Upper lobe of left lung (tissue), 6 donors: Measurements from ENCODE around the gene SRBD1. TPM values are rescaled to one million over a fixed set of nuclear protein-coding genes. Genes with fewer than 3 reads are reported as not detected.

Experiments used
- ATAC-seq, 2 donors: fragments of 200-7000 bp; cut with Tn5 transposase; one replicate each; pipeline ENCODE4 v1.9.1; 2022; ENCODE audit warnings: mild to moderate bottlenecking in 2 of 2, moderate library complexity in 2 of 2; ENCODE audit not compliant: low FRiP score in 2 of 2
- DNase-seq, 2 donors: peaks; one replicate each; pipeline ENCODE4 v3.0.0-alpha.2; 2019 to 2020
- H3K27ac ChIP-seq, 4 donors: fragments of 200-600 bp; sonication (generic); one replicate each; pipeline ENCODE4 v1.5.1; 2016 to 2019
- H3K27me3 ChIP-seq, 4 donors: fragments of 200-600 bp; sonication (generic); one replicate each; pipeline ENCODE4 v1.5.1; 2017 to 2019
- H3K36me3 ChIP-seq, 4 donors: fragments of 200-600 bp; sonication (generic); one replicate each; pipeline ENCODE4 v1.5.1; 2016 to 2019
- H3K4me1 ChIP-seq, 4 donors: fragments of 200-600 bp; sonication (generic); one replicate each; pipeline ENCODE4 v1.5.1; 2018 to 2019
- H3K4me3 ChIP-seq, 4 donors: fragments of 200-600 bp; sonication (generic); one replicate each; pipeline ENCODE4 v1.5.1; 2017 to 2019; ENCODE audit warnings: mild to moderate bottlenecking in 2 of 4, moderate library complexity in 1 of 4
- H3K9me3 ChIP-seq, 4 donors: fragments of 200-600 bp; sonication (generic); one replicate each; pipeline ENCODE4 v1.5.1; 2018 to 2019
- CTCF ChIP-seq, 6 experiments: fragments of 450-650 bp in 4 of 6; fragments of 200-600 bp in 2 of 6; sonication (generic) in 2 of 6; IDR thresholded peaks; one replicate each; pipeline ENCODE4 v1.5.1; 2016 to 2019; ENCODE audit warnings: antibody characterized with exemption in 6 of 6
- EP300 ChIP-seq, 4 donors: sonication (generic); formaldehyde crosslinking; IDR thresholded peaks; one replicate each; pipeline ENCODE4 v1.5.1; 2017; ENCODE audit warnings: antibody characterized with exemption in 4 of 4, control low read depth in 2 of 4
- POLR2A ChIP-seq, 4 donors: fragments of 450-650 bp; IDR thresholded peaks; one replicate each; pipeline ENCODE4 v1.5.1; 2016 to 2017; ENCODE audit warnings: antibody characterized with exemption in 4 of 4, mild to moderate bottlenecking in 2 of 4
- POLR2AphosphoS5 ChIP-seq, 2 donors: sonication (generic); formaldehyde crosslinking; IDR thresholded peaks; one replicate each; pipeline ENCODE4 v1.5.1; 2017; ENCODE audit warnings: antibody characterized with exemption in 2 of 2
- WGBS, 2 donors: methylation state at CpG; one replicate each; pipeline ENCODE4 v1.1.5; 2017 to 2018; 5-methylcytosine and 5-hydroxymethylcytosine counted together
- total RNA-seq, 6 donors: library from RNA; depleted of rRNA in 4 of 6; stranded (reverse); fragments of >200 nt in 4 of 6; gene quantifications; one replicate each; pipeline versions ENCODE4 v1.1.0 to v1.2.1, GENCODE V29; 2016 to 2021
- donor health status: DM: no; HTN: no; CAD: no; lungs with moderate emphysema.
- donor health status: DM: no; HTN: yes; CAD: no; lungs with severe emphysema.

The SRBD1 gene
- total RNA-seq, 6 donors from 2014 or later, result 16.4 to 38.3 (median 19.0) TPM

DNA sequence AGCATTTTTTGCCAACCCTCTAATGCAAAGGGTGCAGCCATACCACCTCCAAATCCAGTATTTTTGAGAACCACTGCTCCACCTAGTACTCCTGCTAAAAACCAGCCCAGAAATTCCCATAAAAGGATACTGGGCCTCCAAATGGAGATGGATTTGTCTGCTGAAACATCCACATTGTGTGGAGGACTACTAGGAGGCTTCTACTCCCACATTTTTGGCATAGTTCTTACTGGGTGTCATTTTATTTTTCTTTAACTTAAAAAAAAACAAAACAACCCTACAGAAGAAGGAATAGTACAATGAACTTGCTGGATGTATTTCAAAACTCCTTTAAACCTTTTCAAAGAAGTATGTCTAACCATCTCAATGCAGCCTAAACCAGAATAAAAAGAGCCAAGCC is 219.2 kb downstream of the SRBD1 start:
- ATAC-seq, result no peak
- TF ChIP-seq CTCF (IDR thresholded peaks at IDR 0.05) (no peak), POLR2A (IDR thresholded peaks at IDR 0.05) (no peak), POLR2AphosphoS5 (IDR thresholded peaks at IDR 0.05) (no peak), EP300 (IDR thresholded peaks at IDR 0.05) (no peak)
- Histone ChIP-seq H3K4me3 (no peak overlapping the region), H3K36me3 (peaks cover 0 to 29% (median 4%) of the 10 kb centered on the region in 4 donors), H3K27ac (no peak overlapping the region), H3K4me1 (no peaks in the 10 kb centered on the region), H3K9me3 (no peaks in the 10 kb centered on the region), H3K27me3 (no peaks in the 10 kb centered on the region)
- no peak for DNase-seq

DNA sequence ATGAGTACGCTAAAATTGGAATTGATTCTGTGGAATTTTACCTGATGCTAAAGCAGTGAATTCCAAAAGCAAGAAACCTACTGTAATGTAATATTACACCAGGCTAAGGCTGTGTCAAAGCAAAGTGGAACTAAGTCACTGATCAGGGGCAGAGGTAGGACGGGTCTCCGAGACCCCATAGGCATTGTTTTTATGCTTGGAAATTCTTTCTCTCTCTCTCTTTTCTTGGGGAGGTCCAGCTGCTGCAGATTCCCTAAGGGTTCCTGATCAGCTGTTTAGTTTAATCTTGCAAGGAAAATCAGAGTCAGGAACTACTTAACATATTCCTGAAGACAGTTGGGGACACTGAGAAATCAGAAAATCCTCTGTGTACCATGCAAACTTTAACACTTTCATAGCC is 220.2 kb downstream of the SRBD1 start:
- Histone ChIP-seq H3K27me3 (no peaks in the 10 kb centered on the region), H3K27ac (no peak overlapping the region), H3K9me3 (no peaks in the 10 kb centered on the region), H3K36me3 (peaks cover 0 to 29% (median 4%) of the 10 kb centered on the region in 4 donors), H3K4me3 (no peak overlapping the region), H3K4me1 (no peaks in the 10 kb centered on the region)
- ATAC-seq, result no peak
- no peak for DNase-seq
- 92 to 96% methylated on average over 3 of the region's 3 CpGs for WGBS, 2 donors
- no peak for TF ChIP-seq CTCF (IDR thresholded peaks at IDR 0.05)

DNA sequence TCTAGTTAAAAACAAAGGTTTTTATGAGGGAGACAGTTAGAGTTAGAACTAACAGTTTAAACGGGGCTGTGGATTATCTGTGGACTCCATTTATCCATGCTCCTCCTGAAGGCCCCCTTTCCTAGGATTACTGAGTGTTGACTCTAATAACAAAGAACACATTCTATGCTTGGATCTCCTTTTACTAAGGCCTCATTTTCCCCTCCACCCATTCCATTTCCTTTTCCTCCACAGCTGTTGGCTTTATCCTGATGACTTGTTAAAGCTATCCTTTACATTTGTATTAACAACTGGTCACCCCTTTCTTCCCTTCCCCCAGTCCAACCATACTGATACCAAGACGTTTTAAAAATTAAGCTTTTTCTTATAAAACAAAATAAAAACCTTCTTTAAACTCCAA is 220.6 kb downstream of the SRBD1 start:
- no peak for DNase-seq
- WGBS, 2 donors, result 57 to 73% methylated on average over 2 of the region's 2 CpGs
- no peak overlapping the region for H3K4me3 ChIP-seq
- no peak for TF ChIP-seq EP300 (IDR thresholded peaks at IDR 0.05)
- no peak for TF ChIP-seq CTCF (IDR thresholded peaks at IDR 0.05)
- no peak for TF ChIP-seq POLR2A (IDR thresholded peaks at IDR 0.05)
- no peak for TF ChIP-seq POLR2AphosphoS5 (IDR thresholded peaks at IDR 0.05)
- H3K4me1 ChIP-seq, result no peaks in the 10 kb centered on the region
- no peak overlapping the region for H3K27ac ChIP-seq
- H3K27me3 ChIP-seq, result no peaks in the 10 kb centered on the region
- no peaks in the 10 kb centered on the region for H3K9me3 ChIP-seq
- peaks cover 0 to 29% (median 4%) of the 10 kb centered on the region in 4 donors for H3K36me3 ChIP-seq
- ATAC-seq, result no peak

DNA sequence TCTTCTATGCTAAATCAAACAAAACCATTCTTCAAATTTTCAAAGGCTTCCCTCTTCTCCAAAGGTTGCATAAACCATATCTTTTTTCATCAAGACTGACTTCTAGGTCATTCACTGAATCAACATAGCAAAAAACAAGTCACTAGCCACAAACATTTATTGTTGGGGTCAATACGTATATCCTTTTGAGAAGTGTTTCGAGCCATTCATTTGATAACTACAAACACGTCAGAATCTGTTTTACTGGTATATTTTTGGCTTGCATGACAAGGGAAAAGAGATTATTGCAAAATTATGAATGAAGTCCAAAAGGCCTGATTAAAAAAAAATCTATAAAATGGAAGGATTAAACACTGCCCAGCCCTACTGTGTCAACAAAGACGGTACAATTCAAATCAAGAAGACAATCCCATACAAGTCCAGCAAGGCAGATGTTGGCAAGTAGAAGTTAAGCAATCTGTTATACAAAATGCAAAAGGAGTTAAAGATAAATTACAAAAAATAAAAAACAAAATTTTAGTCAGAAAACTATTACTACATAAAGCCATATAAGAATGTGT is 222.4 kb downstream of the SRBD1 start:
- Histone ChIP-seq H3K27me3 (no peaks in the 10 kb centered on the region), H3K36me3 (peaks cover 0 to 29% (median 4%) of the 10 kb centered on the region in 4 donors), H3K27ac (no peak overlapping the region), H3K9me3 (no peaks in the 10 kb centered on the region), H3K4me3 (no peak overlapping the region), H3K4me1 (no peaks in the 10 kb centered on the region)
- ATAC-seq (no peak), DNase-seq (no peak)
- no peak for TF ChIP-seq POLR2AphosphoS5 (IDR thresholded peaks at IDR 0.05)
- TF ChIP-seq CTCF (IDR thresholded peaks at IDR 0.05), result no peak
- no peak for TF ChIP-seq POLR2A (IDR thresholded peaks at IDR 0.05)
- no peak for TF ChIP-seq EP300 (IDR thresholded peaks at IDR 0.05)
- WGBS, 2 donors, result 92 to 94% methylated on average over 4 of the region's 4 CpGs

DNA sequence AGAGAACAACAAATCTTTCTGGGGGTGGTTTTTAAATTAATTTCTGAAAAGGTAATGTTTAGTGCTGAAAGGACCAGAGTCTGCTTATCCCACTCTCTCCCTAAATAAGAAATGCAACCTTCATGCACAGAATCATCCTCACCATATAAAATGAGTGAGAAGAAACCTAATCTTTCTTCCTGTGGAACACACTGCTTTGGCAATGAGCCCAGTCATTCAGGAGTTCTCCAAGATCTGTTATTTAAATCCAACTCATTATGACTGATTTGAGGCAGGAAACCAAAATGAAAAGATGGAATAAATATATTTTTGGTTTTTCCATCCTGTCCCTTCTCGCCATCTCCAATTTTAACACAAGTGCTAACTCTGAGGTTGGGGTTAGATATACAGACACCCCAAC is 228.3 kb downstream of the SRBD1 start:
- Histone ChIP-seq H3K4me3 (no peak overlapping the region), H3K36me3 (peaks cover 0 to 6% (median 0%) of the 10 kb centered on the region in 4 donors), H3K27me3 (no peaks in the 10 kb centered on the region), H3K9me3 (no peaks in the 10 kb centered on the region), H3K27ac (no peak overlapping the region), H3K4me1 (no peaks in the 10 kb centered on the region)
- DNase-seq, result no peak
- ATAC-seq, result no peak
- TF ChIP-seq POLR2AphosphoS5 (IDR thresholded peaks at IDR 0.05) (no peak), CTCF (IDR thresholded peaks at IDR 0.05) (no peak), POLR2A (IDR thresholded peaks at IDR 0.05) (no peak), EP300 (IDR thresholded peaks at IDR 0.05) (no peak)
- WGBS, 2 donors, result 47 to 56% methylated on average over 1 of the region's 1 CpG
